G401.6 (cell line): ENCODE results near the gene NSRP1.
A peak's percentile ranks its signal among the peaks of the same experiment; 100 is the strongest.
"Not testable (repeated sequence)": the region's sequence is repeated elsewhere in the genome, so short reads cannot be mapped to it uniquely, and the experiment has no call there.

ENCODE experiments used
- FAIRE-seq: peaks from 2 replicates; lab custom pipeline; 2012; peaks lifted over from hg19 to GRCh38; lab: Jason Lieb, UNC

Gene NSRP1

DNA sequence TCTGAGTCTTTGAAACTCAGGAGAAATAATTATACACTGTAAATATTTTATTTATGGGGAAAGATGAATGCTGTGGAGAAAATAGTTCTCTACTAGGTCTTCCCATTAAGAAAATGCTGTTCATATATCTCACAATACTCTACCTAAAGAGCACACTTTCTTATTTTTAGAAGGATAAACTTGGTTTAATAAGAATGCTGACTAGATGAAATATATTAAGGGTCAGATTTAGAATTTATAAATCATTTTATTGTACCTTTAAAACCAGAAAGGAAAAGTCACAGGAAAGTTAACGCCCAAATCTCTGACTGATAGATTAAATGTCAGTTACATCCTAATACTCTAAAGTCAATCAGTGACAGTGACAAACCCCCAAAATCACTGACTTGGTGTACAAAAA, 70.1 kb downstream of the NSRP1 start:
- peak; percentile 13 for FAIRE-seq

- peak; percentile 23 for FAIRE-seq
Measured at GRCh38 chr17:30187573-30187972, 71.0 kb downstream of the NSRP1 start.

GRCh38 chr17:30188211-30188939, 71.8 kb downstream of the NSRP1 start:
- no peak for FAIRE-seq

GRCh38 chr17:30191072-30191471, 74.5 kb downstream of the NSRP1 start:
- FAIRE-seq, result no peak

- FAIRE-seq, result no peak
Measured at GRCh38 chr17:30196504-30196903, 79.9 kb downstream of the NSRP1 start.

GRCh38 chr17:30197416-30197815, 80.8 kb downstream of the NSRP1 start:
- no peak for FAIRE-seq

DNA sequence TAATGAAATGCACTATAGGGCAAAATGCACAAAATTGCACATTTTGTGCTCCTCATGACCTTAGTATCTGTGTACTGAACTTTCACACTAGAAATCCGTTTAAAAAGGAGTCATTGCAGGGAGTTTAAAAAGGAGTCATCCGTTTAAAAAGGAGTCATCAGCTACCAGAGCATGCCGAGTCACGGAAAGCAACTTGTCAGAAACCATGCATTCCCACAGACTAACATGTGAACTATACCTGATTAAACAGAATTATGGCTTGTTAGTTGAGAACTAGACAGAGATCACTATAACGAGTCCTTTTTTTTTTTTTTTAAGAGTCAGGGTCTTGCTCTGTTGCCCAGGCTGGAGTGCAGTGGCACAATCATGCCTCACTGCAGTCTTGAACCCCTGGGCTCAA, 83.0 kb downstream of the NSRP1 start:
- FAIRE-seq, result no peak

DNA sequence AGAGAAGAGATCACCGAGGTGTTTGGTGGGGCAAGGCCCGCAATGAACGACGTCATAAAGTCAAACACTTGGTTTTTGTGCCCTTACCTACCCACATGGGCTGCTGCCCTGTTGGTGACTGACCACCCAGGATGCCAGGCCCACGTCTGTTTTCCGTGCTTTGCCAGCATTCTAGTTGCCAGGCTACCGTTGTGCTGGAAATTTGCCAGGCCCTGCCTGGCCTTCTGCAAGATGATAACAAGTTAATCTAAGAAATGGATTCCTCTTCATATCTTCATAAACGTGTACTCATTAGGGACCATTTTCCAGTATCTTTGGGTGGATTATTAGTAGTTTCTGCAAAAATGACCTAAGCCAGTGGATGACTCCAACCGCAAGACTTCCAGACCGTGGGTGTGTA, 83.5 kb downstream of the NSRP1 start:
- no peak for FAIRE-seq

GRCh38 chr17:30200656-30201055, 84.0 kb downstream of the NSRP1 start:
- FAIRE-seq, result not testable (repeated sequence)

- no peak for FAIRE-seq
Measured at GRCh38 chr17:30203471-30203981, 86.9 kb downstream of the NSRP1 start.

GRCh38 chr17:30207655-30208054, 91.0 kb downstream of the NSRP1 start:
- FAIRE-seq, result no peak

GRCh38 chr17:30208214-30208613, 91.6 kb downstream of the NSRP1 start:
- FAIRE-seq, result no peak

GRCh38 chr17:30209930-30210329, 93.3 kb downstream of the NSRP1 start:
- no peak for FAIRE-seq

DNA sequence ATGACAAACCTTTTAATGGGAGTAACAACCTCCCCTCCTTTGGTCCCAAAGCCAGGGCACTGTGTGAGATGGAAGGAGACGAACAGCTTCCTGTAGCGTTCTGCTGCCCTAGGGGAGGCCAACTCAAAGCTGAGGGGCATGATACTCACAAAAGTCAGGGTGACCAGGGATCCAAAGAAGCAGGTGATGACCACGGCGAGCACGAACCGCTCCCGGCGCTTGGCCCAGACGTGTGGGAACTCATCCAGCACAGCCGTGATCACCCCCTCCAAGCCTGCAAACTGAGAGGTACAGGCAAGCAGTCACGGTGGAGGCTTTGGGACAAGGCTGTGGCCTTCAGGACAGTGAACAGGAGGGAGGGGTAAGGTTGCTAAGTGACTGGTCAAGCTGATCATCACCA, 93.8 kb downstream of the NSRP1 start:
- no peak for FAIRE-seq

DNA sequence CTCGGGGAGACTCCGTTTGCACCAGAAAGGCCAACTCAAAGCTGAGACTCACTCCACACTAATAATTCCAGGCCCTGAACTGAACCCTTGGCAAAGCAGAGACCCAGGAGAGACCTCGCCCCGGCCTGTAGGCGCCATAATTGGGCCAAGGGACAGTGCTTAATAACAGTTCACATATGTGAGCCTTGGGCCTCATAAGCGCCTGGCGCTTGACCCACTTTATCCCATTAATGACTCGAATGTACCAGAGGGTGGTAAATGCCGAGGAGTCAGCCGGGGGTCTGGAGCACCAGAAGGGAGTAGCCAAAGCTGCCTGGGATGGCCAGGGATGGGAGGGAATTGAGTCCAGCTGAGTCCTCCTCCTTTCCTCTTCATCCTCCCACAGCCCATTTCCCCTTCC, 94.3 kb downstream of the NSRP1 start:
- FAIRE-seq, result no peak

DNA sequence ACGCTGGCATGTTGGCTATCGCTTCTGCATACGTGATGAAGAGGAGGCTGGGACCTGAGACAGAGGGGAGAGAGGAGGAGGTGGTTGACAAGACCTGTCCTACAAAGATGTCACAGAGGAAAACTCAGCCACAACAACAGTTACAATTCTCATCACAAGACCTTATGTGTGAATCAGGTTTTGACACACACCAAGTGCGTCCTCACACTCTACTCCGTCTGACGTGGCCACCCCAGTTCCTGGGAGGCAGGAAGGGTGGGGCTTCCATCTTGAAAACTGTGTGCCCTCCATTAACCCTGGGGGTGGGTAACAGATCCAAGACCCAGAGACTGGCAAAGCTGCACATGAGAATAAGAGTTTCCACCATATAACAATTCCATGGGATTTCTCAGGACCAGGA, 94.8 kb downstream of the NSRP1 start:
- no peak for FAIRE-seq

GRCh38 chr17:30212750-30213149, 96.1 kb downstream of the NSRP1 start:
- no peak for FAIRE-seq

GRCh38 chr17:30217054-30217453, 100.4 kb downstream of the NSRP1 start:
- no peak for FAIRE-seq

GRCh38 chr17:30217746-30218245, 101.2 kb downstream of the NSRP1 start:
- FAIRE-seq, result no peak

- FAIRE-seq, result no peak
Measured at GRCh38 chr17:30218799-30219198, 102.2 kb downstream of the NSRP1 start.

DNA sequence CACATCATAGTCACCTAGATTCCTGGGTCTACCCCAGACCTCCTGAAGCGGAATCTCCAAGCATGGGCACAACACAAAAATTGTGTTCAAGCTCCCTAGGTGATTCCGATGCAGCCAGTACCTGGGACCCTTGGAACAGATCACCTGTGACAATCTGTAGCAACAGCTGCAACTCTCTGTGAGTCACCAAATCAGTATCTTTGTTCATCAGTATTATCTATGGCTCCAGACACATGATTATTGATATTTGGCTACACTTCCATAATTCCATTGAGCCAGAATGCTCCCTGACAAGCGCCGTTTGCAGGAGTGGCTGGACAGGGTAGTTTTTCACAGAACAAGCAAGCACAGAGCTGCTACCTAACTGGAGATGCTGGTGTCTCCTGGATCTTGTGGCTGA, 102.7 kb downstream of the NSRP1 start:
- no peak for FAIRE-seq

DNA sequence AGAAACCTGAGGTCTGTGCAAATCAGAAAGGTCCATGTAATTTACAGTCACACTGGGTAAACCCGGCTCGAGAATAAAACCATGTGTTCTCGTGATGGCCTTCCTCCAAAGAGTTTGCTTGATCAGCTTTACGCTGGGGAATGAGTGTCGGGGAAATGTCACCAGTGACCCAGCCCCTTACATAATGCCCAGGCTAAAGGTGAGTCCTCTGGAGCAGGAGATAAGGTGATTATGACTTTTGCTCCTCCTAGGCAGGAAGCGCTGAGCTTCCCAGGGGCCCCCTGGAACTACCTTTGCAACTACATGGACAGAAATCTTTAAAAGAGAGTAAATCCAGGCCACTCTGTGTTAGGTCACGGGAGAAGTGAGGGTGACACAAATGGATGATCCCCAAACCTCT, 103.2 kb downstream of the NSRP1 start:
- FAIRE-seq, result no peak

- FAIRE-seq, result no peak
Measured at GRCh38 chr17:30220414-30220813, 103.8 kb downstream of the NSRP1 start.

- no peak for FAIRE-seq
Measured at GRCh38 chr17:30221346-30221745, 104.7 kb downstream of the NSRP1 start.
